Erythroblast (primary cell): Measurements from ENCODE around the gene PRXL2A.
A peak's percentile ranks its signal among the peaks of the same experiment; 100 is the strongest.
"Not testable (repeated sequence)": the region's sequence is repeated elsewhere in the genome, so short reads cannot be mapped to it uniquely, and the experiment has no call there.

ENCODE experiments used
- DNase-seq, 2 experiments: peaks; one replicate each; lab custom pipeline; 2025; lab: John Stamatoyannopoulos, UW
- GATA1 ChIP-seq: IDR thresholded peaks from 2 replicates; pipeline ENCODE4 v1.6.1; 2011; ENCODE audit warnings: low read depth, mild to moderate bottlenecking, control low read depth, low read length, moderate library complexity
- POLR2A ChIP-seq: IDR thresholded peaks from 2 replicates; pipeline ENCODE4 v1.6.1; 2011; ENCODE audit warnings: mild to moderate bottlenecking, low read length

PRXL2A gene

DNA sequence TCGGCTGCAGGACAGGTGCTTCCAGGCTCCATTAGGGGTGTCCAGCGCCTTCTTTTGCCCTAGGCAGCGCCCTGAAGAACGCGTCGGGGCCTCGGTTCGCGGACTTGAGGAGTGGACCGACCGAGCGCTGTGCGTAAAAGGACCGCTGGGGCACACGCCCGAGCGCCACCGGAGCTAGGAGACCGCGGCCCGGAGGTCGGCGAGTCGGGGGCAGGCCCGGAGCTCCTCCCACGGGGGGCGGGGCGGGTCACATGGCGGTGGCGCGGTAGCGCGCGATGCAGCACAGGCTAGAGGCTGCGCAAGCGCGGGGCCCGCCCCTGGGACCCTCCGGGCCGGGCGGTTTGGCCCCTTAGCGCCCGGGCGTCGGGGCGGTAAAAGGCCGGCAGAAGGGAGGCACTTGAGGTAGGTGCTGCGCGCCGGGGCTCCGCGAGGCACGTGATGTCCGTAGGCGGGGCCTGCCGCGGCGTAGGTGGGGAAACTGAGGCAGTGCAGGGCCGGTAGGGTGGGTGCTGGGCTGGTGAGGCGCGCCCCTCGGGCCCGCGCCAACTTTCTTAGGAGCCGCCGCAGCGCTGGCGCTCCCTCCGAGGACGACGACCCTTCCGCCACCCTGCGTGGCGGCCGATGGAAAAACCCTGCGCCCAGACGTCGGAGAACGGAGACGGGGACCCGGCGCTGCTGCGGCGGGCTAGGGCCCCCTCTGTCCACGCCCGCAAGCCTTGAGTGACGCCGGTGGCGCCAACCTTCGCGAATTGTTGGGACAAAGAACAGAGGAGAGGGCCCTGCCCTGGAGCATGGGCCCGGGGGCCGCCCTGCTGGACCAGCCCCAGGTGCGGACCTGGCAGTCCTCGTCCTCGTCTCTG lies at the start of gene PRXL2A:
TSS of gene PRXL2A (plus strand) at position 310 of the 860 bp plus-strand sequence. CDS start 11,917 bp downstream, outside the sequence.
- TF ChIP-seq POLR2A, result no peak
- TF ChIP-seq GATA1, result no peak
- DNase-seq, result peak; percentile 66 to 72

- not testable (repeated sequence) for DNase-seq
These were observed 49.4 kb upstream of the PRXL2A start for GRCh38 chr10:80358925-80359324.

- TF ChIP-seq GATA1 (no peak), POLR2A (no peak)
- DNase-seq, result no peak
These were observed 48.7 kb upstream of the PRXL2A start for GRCh38 chr10:80359644-80360043.

- no peak for DNase-seq
- TF ChIP-seq POLR2A (no peak), GATA1 (no peak)
These were observed 42.8 kb upstream of the PRXL2A start for GRCh38 chr10:80365510-80365909.

DNA sequence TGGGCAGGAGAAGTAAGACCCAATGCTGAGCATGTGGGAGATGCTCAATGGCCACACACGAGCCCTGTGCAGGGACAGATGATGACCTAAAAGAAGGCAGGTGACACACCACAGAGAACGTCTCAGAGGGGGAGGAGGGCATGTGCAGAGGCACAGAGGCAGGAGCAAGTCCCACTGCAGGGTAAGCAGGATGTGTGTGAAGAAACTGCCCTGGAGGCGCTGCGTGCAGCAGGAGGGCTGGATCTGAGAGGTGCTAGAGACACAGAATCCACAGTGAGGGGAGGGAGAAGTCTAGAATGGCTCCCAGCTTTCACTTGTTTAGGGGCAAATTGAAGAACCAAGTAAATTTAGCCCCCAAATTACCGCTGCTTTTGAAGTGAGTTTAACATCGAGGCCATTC lies 36.9 kb upstream of the PRXL2A start:
- TF ChIP-seq POLR2A (no peak), GATA1 (no peak)

DNA sequence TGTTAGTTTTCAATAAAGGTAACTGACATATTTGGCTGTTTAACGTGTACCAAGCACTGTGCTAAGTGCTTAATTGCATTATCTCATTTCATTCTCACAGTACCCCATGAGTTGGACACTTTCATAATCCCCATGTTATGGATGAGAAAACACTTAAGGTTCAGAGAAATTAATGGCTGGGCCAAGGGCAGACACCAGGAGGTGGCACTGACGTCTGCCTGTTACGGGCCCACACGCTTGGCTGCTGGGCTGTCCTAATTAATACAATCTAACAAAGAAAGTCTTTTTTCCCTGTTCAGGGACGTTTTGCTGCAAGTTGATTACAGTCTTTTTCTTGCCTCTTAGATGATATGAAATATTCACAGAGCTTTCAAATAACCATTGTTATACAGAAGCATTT lies 35.7 kb upstream of the PRXL2A start:
- TF ChIP-seq POLR2A, result no peak
- TF ChIP-seq GATA1, result no peak
- DNase-seq, result no peak

More for the DNA sequence above, 36.9 kb upstream of the PRXL2A start:
- DNase-seq, result no peak

DNA sequence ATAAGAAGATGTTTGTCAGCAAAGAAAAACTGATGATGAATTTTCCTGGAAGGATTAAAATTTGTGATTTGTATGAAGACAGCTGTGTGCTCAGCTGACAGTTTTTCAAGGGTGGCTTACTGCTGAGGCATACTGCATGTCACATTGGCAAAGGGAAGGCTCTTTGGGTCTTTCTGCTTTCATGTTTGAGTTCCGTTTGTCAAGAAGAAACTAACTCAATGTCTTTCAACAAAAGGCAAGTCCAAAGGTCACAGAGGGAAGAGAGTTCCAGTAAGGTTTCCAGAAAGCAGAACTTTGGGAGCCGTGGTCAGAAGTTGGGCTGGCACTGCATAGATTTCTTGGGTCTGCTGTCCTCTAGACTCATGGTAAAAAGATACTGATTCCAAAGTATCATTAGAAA lies 34.8 kb upstream of the PRXL2A start:
- no peak for TF ChIP-seq POLR2A
- TF ChIP-seq GATA1, result no peak
- no peak for DNase-seq

- TF ChIP-seq GATA1 (no peak), POLR2A (no peak)
These were observed 28.6 kb upstream of the PRXL2A start for GRCh38 chr10:80379701-80380100.

DNA sequence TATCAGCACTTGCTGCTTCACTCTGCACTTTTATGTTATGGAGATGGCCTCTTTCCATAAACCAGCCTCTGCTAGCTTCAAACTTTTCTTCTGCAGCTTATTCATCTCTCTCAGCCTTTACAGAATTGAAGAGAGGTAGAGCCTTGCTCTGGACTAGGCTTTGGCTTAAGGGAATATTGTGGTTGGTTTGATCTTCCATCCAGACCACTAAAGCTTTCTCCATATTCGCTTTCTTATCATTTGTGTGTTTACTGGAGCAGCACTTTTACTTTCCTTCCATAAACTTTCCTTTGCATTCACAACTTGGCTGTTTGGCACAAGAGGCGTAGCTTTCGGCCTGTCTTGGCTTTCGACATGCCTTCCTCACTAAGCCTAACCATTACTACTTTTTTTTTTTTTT lies 28.2 kb upstream of the PRXL2A start:
- no peak for DNase-seq
- TF ChIP-seq POLR2A (no peak), GATA1 (no peak)

More at GRCh38 chr10:80379701-80380100, 28.6 kb upstream of the PRXL2A start:
- DNase-seq, result no peak

DNA sequence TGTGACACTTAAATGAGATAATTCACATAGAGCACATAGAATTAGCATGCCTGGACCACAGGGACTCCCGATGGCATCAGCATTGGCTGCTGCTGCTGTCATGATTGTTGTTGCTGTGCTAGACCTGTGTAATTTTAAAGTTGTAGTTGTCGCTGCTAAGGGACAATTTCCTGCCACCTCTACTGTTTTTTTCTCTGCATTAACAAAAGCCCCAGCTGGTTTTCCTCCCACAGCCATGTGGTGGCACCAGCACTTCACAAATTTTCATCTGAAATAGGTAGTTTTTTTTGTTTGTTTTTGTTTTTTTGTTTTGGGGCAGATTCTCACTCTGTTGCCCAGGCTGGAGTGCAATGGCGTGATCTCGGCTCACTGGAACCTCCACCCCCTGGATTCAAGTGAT lies 25.4 kb upstream of the PRXL2A start:
- TF ChIP-seq GATA1 (no peak), POLR2A (no peak)
- peak; percentile 60 to 65 for DNase-seq

- no peak for DNase-seq
- TF ChIP-seq POLR2A (no peak), GATA1 (no peak)
These were observed 17.6 kb upstream of the PRXL2A start for GRCh38 chr10:80390740-80391139.

DNA sequence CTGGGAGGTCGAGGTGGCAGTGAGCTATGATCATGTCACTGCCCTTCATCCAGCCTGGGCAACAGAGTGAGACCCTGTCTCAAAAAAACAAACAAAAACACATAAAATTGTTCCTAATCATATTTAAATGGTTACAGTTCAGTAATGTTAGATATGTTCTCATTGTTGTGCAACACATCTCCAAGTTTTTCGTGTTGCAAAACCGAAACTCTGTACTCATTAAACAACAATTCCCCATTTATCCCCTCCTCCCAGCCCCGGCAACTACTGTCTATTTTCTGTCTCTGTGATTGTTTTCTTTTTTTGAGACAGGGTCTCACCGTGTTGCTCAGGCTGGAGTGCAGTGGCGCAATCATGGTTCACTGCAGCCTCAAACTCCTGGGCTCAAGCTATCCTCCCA lies 16.1 kb upstream of the PRXL2A start:
- no peak for DNase-seq
- TF ChIP-seq POLR2A (no peak), GATA1 (no peak)

DNA sequence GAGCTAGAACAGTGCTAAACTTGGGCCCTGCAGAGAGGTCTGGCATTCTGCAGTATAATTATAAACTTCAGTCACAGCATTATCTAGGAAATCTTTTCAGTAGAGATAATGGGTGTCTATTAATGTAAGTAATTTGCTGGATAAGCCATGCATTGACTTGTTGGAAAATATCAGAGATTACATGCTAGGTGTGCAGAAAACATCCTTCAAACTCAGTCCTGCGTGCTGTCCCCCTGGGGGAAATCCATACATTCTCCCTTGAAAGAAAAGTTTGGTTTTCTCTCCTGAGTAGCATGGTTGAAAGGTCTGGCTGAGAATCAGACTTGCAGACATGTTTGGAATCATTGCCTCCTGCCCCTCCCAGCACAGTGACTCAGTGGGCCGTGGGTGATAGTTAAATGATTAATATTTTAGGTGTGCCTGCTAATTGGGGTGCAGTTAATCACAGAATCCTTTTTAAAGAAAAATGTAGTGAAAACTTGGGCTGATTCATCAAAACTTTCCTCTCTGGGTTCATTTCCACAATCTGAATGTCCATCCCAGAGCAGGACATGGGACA lies 13.9 kb upstream of the PRXL2A start:
- TF ChIP-seq POLR2A (no peak), GATA1 (no peak)
- DNase-seq, result no peak

GRCh38 chr10:80397014-80397413 lies 11.3 kb upstream of the PRXL2A start:
- no peak for DNase-seq
- no peak for TF ChIP-seq GATA1
- TF ChIP-seq POLR2A, result no peak

GRCh38 chr10:80400136-80400804 lies 8.1 kb upstream of the PRXL2A start:
- no peak for DNase-seq
- TF ChIP-seq GATA1 (no peak), POLR2A (no peak)
